Esophagus squamous epithelium (tissue), 5 donors: ENCODE measurements around the gene TAGLN3. TPM values are rescaled to one million over a fixed set of nuclear protein-coding genes. Genes with fewer than 3 reads are reported as not detected.
"Not testable (repeated sequence)": the region's sequence is repeated elsewhere in the genome, so short reads cannot be mapped to it uniquely, and the experiment has no call there.

Experiments
- DNase-seq: peaks from one replicate; lab custom pipeline; 2025; lab: John Stamatoyannopoulos, UW
- H3K27ac ChIP-seq, 4 donors: fragments of 200-600 bp; sonication (generic); one replicate each; pipeline ENCODE4 v1.5.1; 2016 to 2019; ENCODE audit warnings: mild to moderate bottlenecking in 1 of 4
- H3K27me3 ChIP-seq, 4 donors: fragments of 200-600 bp; sonication (generic); 1 replicate in 3 of 4; 2 replicates in 1 of 4; pipeline versions ENCODE4 v1.5.1 to v1.6.0; 2017 to 2021; ENCODE audit warnings: antibody characterized with exemption in 1 of 4
- H3K36me3 ChIP-seq, 3 donors: fragments of 200-600 bp; sonication (generic); one replicate each; pipeline ENCODE4 v1.5.1; 2016 to 2019
- H3K4me1 ChIP-seq, 3 donors: fragments of 200-600 bp; sonication (generic); one replicate each; pipeline ENCODE4 v1.5.1; 2017 to 2019
- H3K4me3 ChIP-seq, 4 donors: fragments of 200-600 bp; sonication (generic); 1 replicate in 3 of 4; 2 replicates in 1 of 4; pipeline ENCODE4 v1.5.1; 2016 to 2019; ENCODE audit warnings: mild to moderate bottlenecking in 2 of 4, moderate library complexity in 1 of 4
- H3K9me3 ChIP-seq, 3 donors: fragments of 200-600 bp; sonication (generic); one replicate each; pipeline ENCODE4 v1.5.1; 2016 to 2019
- POLR2A ChIP-seq, 4 donors: fragments of 450-650 bp; IDR thresholded peaks; one replicate each; pipeline ENCODE4 v1.6.1; 2017; ENCODE audit warnings: antibody characterized with exemption in 4 of 4, mild to moderate bottlenecking in 4 of 4, moderate library complexity in 3 of 4
- WGBS, 2 donors: methylation state at CpG; one replicate each; pipeline ENCODE4 v1.1.5; 2018; 5-methylcytosine and 5-hydroxymethylcytosine counted together
- intact Hi-C: fragments of 100-400 bp; cut with DNase I; formaldehyde crosslinking; loops from one replicate; pipeline ENCODE4 v1.15.0; 2022
- total RNA-seq, 4 donors: library from RNA; depleted of rRNA; stranded (reverse); fragments of >200 nt; gene quantifications; one replicate each; pipeline ENCODE4 v1.1.0, GENCODE V29; 2016
- TF ChIP-seq, protein P1 (sequence below), 6 experiments: fragments of 450-650 bp in 4 of 6; fragments of 200-600 bp in 2 of 6; sonication (generic) in 2 of 6; IDR thresholded peaks; one replicate each; pipeline ENCODE4 v1.5.1; 2016 to 2019; ENCODE audit warnings: antibody characterized with exemption in 6 of 6, mild to moderate bottlenecking in 4 of 6, moderate library complexity in 4 of 6
- donor health status: DM: yes; HTN: yes; CAD: no.

The TAGLN3 gene
- total RNA-seq, 4 donors from 2014 or later: not detected

DNA sequence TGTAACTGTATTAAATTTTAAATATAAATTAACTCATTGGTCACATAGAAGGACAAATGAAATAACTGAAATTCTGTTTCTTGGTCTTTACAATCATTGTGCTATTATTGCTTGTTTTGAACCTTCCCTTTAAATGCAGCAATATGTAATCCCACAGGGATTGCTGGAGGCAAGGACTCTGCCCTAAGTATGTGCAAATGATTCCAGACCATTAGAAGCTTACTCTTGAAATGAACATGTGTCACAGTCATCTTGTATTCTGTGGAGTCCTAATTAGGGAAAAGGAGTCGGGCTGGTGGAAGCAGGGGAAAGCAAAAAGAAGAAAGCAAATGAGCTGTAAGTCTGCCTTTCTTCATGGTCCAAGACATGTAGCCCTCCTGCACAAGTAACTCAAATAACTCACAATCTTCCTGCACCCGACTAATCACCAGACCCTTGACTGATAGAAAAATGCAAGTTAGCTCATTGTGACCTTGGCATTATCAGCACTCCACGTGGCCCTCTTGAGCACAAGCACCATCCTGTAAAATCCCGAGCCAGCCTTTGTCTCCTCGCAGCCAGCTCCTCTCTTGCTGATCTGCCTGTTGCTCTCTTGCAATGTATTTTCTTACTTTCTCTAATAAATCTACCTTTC lies 33.5 kb downstream of the TAGLN3 start:
- Histone ChIP-seq H3K9me3 (no peaks in the 10 kb centered on the region), H3K36me3 (no peaks in the 10 kb centered on the region), H3K27me3 (no peaks in the 10 kb centered on the region), H3K4me1 (no peaks in the 10 kb centered on the region), H3K27ac (no peak overlapping the region), H3K4me3 (no peak overlapping the region)
- TF ChIP-seq, protein P1, sequence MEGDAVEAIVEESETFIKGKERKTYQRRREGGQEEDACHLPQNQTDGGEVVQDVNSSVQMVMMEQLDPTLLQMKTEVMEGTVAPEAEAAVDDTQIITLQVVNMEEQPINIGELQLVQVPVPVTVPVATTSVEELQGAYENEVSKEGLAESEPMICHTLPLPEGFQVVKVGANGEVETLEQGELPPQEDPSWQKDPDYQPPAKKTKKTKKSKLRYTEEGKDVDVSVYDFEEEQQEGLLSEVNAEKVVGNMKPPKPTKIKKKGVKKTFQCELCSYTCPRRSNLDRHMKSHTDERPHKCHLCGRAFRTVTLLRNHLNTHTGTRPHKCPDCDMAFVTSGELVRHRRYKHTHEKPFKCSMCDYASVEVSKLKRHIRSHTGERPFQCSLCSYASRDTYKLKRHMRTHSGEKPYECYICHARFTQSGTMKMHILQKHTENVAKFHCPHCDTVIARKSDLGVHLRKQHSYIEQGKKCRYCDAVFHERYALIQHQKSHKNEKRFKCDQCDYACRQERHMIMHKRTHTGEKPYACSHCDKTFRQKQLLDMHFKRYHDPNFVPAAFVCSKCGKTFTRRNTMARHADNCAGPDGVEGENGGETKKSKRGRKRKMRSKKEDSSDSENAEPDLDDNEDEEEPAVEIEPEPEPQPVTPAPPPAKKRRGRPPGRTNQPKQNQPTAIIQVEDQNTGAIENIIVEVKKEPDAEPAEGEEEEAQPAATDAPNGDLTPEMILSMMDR (IDR thresholded peaks at IDR 0.05): no peak
- no peak for TF ChIP-seq POLR2A (IDR thresholded peaks at IDR 0.05)
- intact Hi-C loops: no loop called here
- WGBS, 2 donors: 73 to 78% methylated on average over 5 of the region's 5 CpGs
- DNase-seq: no peak

- 97 to 100% methylated on average over 3 to 4 of the region's 4 CpGs for WGBS, 2 donors
- H3K9me3 ChIP-seq: no peaks in the 10 kb centered on the region
- intact Hi-C loops: no loop called here
- no peak within 1 kb of the TSS for H3K27ac ChIP-seq
- H3K4me3 ChIP-seq: no peak within 1 kb of the TSS
- no peaks in the 10 kb centered on the region for H3K27me3 ChIP-seq
- H3K4me1 ChIP-seq: no peaks in the 10 kb centered on the region
- TF ChIP-seq, protein P1 (IDR thresholded peaks at IDR 0.05): no peak
- TF ChIP-seq POLR2A (IDR thresholded peaks at IDR 0.05): no peak
- no peaks in the 10 kb centered on the region for H3K36me3 ChIP-seq
- no peak for DNase-seq
Measured at GRCh38 chr3:112034436-112034835, 35.7 kb downstream of the TAGLN3 start, which contains the start of gene TMPRSS7. TMPRSS7 (plus strand) TSS chr3:112034736; CDS start chr3:112034846, 110 bp downstream.

GRCh38 chr3:112035241-112035640 lies 36.5 kb downstream of the TAGLN3 start:
- 75 to 88% methylated on average over 3 of the region's 3 CpGs for WGBS, 2 donors
- Histone ChIP-seq H3K9me3 (no peaks in the 10 kb centered on the region), H3K4me1 (no peaks in the 10 kb centered on the region), H3K36me3 (no peaks in the 10 kb centered on the region), H3K27me3 (no peaks in the 10 kb centered on the region), H3K27ac (no peak overlapping the region), H3K4me3 (no peak overlapping the region)
- TF ChIP-seq, protein P1 (IDR thresholded peaks at IDR 0.05): no peak
- TF ChIP-seq POLR2A (IDR thresholded peaks at IDR 0.05): no peak
- intact Hi-C loops: no loop called here
- DNase-seq: no peak

DNA sequence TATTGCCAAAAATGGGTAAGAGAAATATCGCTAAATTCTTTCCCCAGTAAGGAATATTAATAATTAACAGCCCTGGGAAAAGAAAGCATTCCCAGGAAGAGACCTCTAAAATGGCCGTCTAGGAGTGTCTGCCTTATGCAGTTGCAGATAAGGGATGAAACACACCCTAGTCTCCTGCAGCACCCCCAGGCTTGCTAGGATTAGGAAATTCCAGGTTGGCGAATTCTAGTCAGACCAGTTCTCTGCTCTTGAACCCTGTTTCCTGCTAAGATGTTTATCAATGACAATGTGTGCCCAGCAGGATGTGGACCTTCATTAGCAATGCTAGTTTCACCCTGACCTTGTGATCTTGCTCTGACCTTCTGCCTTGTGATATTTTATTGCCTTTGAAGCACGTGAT lies 38.5 kb downstream of the TAGLN3 start:
- intact Hi-C loops, H3K27ac ChIP-seq, H3K4me3 ChIP-seq, DNase-seq, H3K27me3 ChIP-seq, H3K9me3 ChIP-seq, H3K4me1 ChIP-seq, H3K36me3 ChIP-seq: not testable (repeated sequence)
- 56 to 58% methylated on average over 4 of the region's 4 CpGs for WGBS, 2 donors

GRCh38 chr3:112038863-112039262 lies 40.1 kb downstream of the TAGLN3 start:
- Histone ChIP-seq H3K9me3 (no peaks in the 10 kb centered on the region), H3K27ac (no peak overlapping the region), H3K36me3 (no peaks in the 10 kb centered on the region), H3K27me3 (no peaks in the 10 kb centered on the region), H3K4me1 (peaks cover 0 to 5% (median 0%) of the 10 kb centered on the region in 3 donors), H3K4me3 (no peak overlapping the region)
- intact Hi-C loops: no loop called here
- DNase-seq: no peak
- TF ChIP-seq, protein P1 (IDR thresholded peaks at IDR 0.05): no peak
- TF ChIP-seq POLR2A (IDR thresholded peaks at IDR 0.05): no peak
- 35% methylated on average over 3 of the region's 3 CpGs for WGBS, 2 donors
